ENCODE data around the gene DBNL. TPM values are rescaled to one million over a fixed set of nuclear protein-coding genes. Genes with fewer than 3 reads are reported as not detected.

Gene DBNL
- total RNA-seq, 1 donor: 100 TPM

DNA sequence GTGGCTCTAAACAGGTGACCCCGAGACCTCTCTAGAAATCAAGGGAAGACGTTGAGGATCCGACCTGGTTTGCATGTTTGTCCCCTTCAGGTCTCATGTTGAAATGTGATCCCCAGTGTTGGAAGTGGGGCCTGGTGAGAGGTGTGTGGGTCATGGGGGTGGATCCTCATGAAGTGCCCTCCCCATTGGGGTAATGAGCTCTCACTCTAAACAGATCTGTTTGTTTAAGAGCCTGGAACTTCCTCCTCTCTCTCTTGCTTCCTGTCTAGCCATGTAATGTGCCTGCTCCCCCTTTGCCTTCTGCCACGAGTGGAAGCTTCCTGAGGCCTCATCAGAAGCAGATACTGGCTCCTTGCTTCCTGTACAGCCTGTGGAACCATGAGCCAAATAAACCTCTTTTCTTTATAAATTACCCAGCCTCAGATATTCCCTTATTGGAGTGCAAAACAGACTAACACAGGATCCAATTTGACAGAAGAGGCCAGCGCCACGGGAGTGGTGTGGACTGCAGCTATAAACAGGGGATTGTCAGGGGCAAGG lies 48.7 kb downstream of the DBNL start:
- Histone ChIP-seq H3K4me3 (ENCODE audit: low read length) (no peak overlapping the region), H3K9me3 (ENCODE audit: low read depth, low read length) (no peaks in the 10 kb centered on the region), H3K4me1 (ENCODE audit: insufficient read depth, low read length) (peaks cover 6% of the 10 kb centered on the region), H3K27me3 (ENCODE audit: insufficient read depth, low read length) (no peaks in the 10 kb centered on the region)

DNA sequence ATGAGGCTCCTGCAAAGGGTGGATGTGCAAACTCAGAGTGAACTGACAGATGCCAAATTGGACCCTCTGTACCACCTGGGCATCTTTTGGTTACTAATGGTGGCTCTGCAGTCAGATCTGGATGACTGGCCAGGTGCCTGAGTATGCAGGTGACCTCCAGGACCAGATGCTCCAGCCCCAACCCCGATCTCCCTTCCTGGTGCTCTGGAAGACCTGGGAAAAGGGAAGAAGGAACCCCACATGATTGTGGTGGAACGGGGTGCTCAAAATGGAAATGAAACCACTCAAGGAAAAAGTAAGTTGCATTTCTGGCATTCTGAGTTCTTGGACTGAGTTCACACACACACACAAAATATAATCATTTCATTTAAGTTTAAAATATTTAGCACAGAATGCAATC lies 49.9 kb downstream of the DBNL start:
- Histone ChIP-seq H3K27me3 (ENCODE audit: insufficient read depth, low read length) (no peaks in the 10 kb centered on the region), H3K9me3 (ENCODE audit: low read depth, low read length) (no peaks in the 10 kb centered on the region), H3K4me1 (ENCODE audit: insufficient read depth, low read length) (peaks cover 6% of the 10 kb centered on the region), H3K4me3 (ENCODE audit: low read length) (no peak overlapping the region)

DNA sequence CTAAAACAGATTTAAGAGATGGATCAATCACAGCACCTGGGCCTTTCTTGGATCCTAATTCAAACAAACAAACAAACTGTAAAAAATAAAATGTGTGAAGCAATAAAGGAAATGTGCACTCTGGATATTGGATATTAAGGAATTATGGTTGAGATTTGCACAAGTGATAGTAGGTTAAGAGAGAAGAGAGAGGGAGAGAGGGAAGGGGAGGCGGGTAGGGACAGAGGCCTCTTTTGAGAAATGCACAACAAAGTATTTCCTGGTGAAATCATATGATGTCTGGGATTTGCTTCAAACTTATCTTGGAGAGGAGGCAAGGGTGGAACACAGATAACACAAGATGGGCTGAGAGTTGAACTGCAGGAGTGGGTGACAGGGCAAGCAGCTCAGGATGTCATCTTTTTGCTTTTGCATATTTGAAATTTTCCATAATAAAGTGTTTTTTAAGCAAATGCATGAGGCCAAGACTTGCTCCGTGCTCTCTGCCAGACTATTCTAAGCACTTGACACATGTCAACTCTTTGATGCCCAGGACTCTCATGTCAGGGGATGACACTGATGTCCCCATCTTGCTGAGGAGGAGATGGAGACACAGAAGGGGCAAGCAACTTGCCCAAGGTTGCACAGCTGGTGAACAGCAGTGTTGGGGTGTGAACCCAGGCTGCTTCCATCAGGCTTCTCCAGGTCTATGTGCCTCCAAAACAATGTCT lies 50.5 kb downstream of the DBNL start:
- peaks cover 6% of the 10 kb centered on the region for H3K4me1 ChIP-seq (ENCODE audit: insufficient read depth, low read length)
- H3K27me3 ChIP-seq (ENCODE audit: insufficient read depth, low read length): no peaks in the 10 kb centered on the region
- no peaks in the 10 kb centered on the region for H3K9me3 ChIP-seq (ENCODE audit: low read depth, low read length)
- H3K4me3 ChIP-seq (ENCODE audit: low read length): no peak overlapping the region

DNA sequence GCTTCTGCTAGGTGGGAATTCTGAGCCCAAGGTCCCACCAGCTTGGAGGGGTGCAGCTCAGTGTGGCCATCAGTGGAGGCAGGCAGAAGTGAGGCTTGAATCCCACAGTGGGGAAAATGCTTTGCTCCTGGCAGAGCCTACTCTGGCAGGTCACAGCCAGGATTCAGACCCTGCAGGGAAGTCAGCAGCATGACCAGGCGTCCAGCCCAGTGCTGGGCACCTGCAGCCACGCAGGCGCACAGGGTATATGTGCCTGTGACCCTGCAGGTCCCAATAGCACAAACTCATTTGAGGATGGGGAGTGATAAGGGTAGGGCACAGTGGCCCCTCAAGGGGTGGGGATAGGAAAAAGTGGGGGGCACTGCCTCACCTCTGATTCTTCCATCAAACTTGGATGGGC lies 51.3 kb downstream of the DBNL start:
- H3K4me1 ChIP-seq (ENCODE audit: insufficient read depth, low read length): peaks cover 6% of the 10 kb centered on the region

DNA sequence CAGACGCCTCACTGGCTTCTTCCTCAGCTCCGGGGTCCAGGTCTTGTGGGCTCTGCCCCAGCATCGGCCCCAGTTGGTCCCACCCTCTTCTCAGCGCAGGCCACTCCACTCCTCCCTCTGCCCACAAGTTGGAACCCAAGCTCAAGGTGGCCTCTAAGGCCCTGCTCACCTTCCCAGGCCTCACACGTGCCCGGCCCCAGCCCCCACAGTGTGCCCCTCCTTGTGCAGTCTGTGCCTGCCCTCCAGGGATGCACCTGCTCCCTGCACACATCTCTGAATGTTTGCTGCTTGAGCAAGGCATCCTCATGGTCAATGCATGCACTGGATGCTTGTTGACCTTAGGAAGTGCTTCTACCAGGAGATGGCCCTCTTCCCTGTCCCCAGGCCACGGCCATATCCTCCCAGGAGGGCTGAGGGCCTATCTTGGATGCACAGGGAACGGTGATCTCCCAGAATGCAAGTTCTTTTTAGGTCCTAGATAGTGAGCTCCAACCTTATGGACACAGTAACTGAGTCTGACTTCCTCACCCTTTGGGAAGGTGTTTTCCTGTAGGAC lies 51.9 kb downstream of the DBNL start:
- H3K4me3 ChIP-seq (ENCODE audit: low read length): no peak overlapping the region
- H3K4me1 ChIP-seq (ENCODE audit: insufficient read depth, low read length): peaks cover 12% of the 10 kb centered on the region
- H3K27me3 ChIP-seq (ENCODE audit: insufficient read depth, low read length): no peaks in the 10 kb centered on the region
- no peaks in the 10 kb centered on the region for H3K9me3 ChIP-seq (ENCODE audit: low read depth, low read length)

More for the DNA sequence above, 51.3 kb downstream of the DBNL start:
- Histone ChIP-seq H3K9me3 (ENCODE audit: low read depth, low read length) (no peaks in the 10 kb centered on the region), H3K4me3 (ENCODE audit: low read length) (no peak overlapping the region), H3K27me3 (ENCODE audit: insufficient read depth, low read length) (no peaks in the 10 kb centered on the region)

DNA sequence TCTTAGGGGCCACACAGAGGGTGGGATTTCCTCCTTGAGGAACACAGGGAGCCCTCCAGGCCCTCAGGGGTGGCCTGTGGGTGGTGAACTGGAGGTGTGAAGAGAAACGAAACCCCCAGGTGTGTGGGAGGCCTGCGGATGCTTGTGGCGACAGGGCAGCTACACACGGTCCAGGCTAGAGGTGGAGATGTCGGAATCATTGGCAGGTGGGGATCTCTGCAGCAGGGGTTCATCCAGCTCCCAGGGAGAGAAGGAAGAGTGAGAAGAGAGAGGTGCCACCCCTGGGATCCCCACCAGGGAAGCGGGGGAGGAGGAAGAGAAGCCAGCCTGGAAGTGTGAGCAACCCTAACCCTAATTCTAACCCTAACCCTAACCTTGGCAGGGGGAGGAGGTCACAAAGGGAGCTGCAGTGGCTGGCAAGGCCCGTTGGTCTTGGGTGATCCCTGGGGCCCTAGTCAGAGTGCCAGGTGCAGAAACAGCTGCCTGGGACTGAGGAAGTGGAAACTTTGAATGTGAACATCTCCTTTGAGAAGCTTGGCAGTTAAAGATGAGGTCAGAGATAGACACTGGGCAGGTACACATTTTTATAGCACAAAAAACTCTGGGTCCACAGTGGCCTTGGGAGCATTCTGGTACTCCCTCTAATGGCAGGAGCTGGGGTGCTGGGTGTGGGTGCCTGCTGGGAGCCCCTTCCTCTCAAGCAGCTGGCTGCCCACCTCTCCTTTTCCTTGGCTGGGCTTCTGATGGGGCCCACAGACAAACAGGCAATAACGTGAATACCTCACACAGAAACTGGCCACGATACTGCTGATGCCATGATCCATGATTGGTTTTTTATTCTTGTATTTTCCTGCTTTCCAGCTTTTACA lies 52.8 kb downstream of the DBNL start:
- Histone ChIP-seq H3K4me1 (ENCODE audit: insufficient read depth, low read length) (peaks cover 12% of the 10 kb centered on the region), H3K27me3 (ENCODE audit: insufficient read depth, low read length) (no peaks in the 10 kb centered on the region), H3K4me3 (ENCODE audit: low read length) (no peak overlapping the region), H3K9me3 (ENCODE audit: low read depth, low read length) (no peaks in the 10 kb centered on the region)

DNA sequence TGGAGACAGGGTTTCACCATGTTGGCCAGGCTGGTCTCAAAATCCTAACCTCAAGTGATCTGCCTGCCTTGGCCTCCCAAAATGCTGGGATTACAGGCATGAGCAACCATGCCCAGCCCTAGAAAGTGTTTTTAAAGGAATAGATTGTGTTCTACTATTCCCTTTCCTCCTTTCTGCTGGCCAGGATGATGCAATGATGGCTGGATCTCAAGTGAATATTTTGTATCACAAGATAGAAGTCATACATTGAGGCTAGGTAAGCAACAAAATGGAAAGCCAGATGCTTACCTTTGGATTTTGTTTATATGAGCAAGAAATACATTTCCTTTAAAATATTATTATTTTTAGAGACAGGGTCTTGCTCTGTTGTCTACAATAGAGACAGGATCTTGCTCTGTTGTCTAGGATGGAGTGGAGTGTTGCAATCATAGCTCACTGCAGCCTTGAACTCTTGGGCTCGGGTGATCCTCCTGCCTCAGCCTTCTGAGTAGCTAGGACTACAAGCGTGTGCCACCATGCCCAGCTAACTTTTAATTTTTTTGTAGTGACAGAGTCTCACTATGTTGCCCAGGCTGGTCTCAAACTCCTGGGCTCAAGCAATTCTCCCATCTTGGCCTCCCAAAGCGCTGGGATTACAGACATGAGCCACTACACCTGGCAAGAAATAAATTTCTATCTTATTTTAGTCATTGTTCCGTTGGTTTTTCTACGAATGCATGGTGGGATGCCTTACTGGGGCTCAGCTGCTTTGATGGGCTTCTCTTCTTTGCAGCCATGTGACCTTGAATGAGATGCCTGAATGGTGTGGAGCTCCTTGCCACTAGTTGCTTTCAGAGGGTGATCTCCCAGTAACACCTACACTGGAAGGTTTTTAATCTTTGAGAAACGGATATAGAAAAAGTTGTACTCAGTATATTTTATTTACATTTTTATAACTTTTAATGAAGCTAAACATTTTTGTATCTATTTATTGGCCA lies 53.9 kb downstream of the DBNL start:
- Histone ChIP-seq H3K9me3 (ENCODE audit: low read depth, low read length) (no peaks in the 10 kb centered on the region), H3K4me3 (ENCODE audit: low read length) (no peak overlapping the region), H3K4me1 (ENCODE audit: insufficient read depth, low read length) (peaks cover 12% of the 10 kb centered on the region), H3K27me3 (ENCODE audit: insufficient read depth, low read length) (peaks cover 3% of the 10 kb centered on the region)

DNA sequence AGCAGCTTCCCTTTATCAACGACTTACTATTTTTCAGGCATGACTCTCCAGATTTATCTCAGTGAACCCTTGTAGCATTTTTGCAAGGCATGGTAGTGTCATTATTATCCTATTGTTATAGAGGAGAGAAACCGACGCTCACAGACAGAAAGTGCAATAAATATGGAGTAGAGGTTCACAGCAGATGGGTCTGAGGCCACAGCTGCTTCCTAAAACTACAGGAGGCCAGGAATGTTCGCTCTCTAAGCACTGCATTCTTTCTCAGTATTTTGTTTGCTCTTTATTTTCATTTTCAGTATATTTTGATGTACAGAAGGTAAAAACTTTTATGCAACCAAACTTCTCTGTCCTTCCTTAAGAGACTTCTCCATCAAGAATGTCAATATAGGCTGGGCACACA lies 55.2 kb downstream of the DBNL start:
- peaks cover 6% of the 10 kb centered on the region for H3K27me3 ChIP-seq (ENCODE audit: insufficient read depth, low read length)
- no peaks in the 10 kb centered on the region for H3K9me3 ChIP-seq (ENCODE audit: low read depth, low read length)
- peaks cover 12% of the 10 kb centered on the region for H3K4me1 ChIP-seq (ENCODE audit: insufficient read depth, low read length)
- no peak overlapping the region for H3K4me3 ChIP-seq (ENCODE audit: low read length)

DNA sequence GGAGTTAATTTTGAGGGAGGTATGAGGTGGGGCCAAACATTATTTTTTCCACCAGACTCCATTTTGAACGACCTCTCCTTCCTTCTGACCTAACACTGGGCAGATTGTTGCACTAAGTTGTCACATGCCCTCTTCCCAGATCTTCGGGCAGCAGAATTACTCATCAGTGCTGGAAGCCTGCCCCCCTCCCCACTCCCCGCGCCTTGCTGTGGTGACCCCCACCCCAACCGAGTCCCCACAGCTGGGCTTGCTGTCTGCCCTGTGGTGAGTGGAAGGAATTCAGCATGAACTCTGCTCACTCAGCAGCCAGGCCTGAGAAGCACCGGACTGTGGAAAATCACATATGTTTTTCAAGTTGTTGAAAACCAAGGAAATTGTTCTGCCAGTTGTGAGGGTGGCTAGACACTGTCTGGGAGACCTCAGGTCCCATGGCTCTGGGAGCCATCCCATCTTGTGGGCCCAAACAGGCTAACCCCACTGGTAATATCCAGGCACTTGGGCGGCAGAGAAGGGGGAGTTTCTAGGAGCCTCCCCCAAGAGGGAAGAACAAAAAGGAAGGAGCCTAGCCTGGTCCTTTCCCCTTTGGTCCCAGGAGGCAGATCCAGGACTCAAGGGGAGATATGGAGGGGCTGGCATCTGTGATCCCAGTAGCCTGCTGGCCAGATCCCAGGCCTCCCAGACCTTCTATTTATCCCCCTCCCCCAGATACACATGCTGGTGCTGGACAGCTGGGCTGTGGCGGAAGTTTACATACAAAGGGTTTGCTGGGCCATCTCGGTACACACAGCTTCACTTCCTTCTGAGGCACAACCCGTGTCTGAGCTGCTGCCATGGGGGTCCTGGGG lies 56.2 kb downstream of the DBNL start:
- Histone ChIP-seq H3K4me3 (ENCODE audit: low read length) (no peak overlapping the region), H3K4me1 (ENCODE audit: insufficient read depth, low read length) (peaks cover 12% of the 10 kb centered on the region), H3K9me3 (ENCODE audit: low read depth, low read length) (no peaks in the 10 kb centered on the region), H3K27me3 (ENCODE audit: insufficient read depth, low read length) (peaks cover 6% of the 10 kb centered on the region)

DNA sequence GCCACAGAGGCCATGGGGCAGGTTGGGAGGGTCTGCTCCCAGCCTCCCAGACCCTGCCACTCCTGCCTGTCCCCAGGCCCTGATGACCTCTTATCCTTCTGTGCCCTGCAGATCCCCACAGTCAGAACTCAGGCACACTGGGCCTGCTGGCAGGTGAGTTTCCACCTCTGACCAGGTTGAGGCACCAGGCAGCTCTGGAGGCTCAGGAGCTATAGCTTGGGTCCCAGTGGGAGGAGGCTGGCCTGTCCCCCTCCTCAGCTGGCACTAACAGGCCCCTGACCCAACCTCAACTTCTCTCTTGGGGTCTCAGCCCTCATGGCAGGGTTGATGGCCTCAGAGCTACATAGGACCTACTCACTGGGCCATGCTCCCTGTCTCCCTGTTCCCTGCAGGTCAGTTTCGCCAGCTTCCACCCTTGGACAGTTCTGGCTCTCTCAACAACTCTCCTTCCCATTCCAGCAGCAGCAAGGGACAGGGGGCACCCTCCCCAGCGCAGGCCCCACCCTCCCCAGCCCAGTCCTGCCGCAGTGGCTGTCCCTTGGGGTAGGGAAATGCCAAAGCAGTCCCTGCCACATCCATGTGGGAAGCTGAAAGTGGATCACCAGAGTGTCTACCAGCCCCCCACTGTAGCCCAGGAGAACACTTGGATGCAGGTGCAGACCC lies 56.9 kb downstream of the DBNL start:
- Histone ChIP-seq H3K27me3 (ENCODE audit: insufficient read depth, low read length) (peaks cover 6% of the 10 kb centered on the region), H3K9me3 (ENCODE audit: low read depth, low read length) (no peaks in the 10 kb centered on the region), H3K4me1 (ENCODE audit: insufficient read depth, low read length) (peaks cover 12% of the 10 kb centered on the region), H3K4me3 (ENCODE audit: low read length) (no peak overlapping the region)

DNA sequence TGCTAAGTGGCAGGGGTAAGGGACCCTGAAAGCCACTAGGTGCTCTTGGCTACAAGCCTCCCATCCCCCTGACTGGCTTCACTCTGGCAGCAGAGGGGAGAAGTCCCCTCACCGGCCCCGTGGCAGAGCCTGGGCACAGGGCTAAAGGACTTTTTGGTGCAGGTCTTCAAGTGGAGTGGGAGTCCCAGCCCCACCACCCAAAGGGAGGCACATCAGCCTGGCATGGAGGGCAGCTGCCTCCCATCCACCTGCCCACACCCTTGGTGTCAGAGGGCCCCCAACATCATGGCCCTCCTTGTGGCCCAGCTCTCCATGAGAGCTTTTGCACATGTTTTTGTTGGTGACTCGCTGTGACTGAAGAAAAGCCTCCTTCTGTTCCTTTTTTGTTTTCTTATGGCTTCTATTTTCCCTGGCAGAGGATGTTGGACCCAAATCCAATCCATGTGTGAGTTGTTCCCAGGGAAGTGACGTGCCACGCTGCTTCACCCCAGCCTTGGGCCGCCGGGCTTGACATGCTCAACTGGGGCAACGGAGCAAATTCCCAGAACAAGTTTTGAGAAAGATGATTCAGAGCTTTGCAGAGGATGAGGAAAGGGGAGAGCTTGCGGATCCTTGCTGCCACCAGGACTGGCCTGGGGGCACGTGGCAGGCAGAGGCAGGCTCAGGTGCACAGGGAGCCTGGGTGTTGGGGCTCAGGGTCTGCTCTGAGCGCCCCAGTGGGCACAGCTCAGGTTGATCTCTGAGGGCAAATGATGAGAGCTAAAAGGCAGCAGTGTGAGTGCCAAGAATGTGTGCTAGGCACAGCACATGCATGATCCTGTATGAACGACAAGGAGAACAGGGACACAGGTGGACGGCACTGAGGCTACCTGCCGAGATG lies 57.7 kb downstream of the DBNL start:
- H3K4me1 ChIP-seq (ENCODE audit: insufficient read depth, low read length): peaks cover 12% of the 10 kb centered on the region
- H3K4me3 ChIP-seq (ENCODE audit: low read length): no peak overlapping the region
- H3K9me3 ChIP-seq (ENCODE audit: low read depth, low read length): no peaks in the 10 kb centered on the region
- peaks cover 6% of the 10 kb centered on the region for H3K27me3 ChIP-seq (ENCODE audit: insufficient read depth, low read length)

DNA sequence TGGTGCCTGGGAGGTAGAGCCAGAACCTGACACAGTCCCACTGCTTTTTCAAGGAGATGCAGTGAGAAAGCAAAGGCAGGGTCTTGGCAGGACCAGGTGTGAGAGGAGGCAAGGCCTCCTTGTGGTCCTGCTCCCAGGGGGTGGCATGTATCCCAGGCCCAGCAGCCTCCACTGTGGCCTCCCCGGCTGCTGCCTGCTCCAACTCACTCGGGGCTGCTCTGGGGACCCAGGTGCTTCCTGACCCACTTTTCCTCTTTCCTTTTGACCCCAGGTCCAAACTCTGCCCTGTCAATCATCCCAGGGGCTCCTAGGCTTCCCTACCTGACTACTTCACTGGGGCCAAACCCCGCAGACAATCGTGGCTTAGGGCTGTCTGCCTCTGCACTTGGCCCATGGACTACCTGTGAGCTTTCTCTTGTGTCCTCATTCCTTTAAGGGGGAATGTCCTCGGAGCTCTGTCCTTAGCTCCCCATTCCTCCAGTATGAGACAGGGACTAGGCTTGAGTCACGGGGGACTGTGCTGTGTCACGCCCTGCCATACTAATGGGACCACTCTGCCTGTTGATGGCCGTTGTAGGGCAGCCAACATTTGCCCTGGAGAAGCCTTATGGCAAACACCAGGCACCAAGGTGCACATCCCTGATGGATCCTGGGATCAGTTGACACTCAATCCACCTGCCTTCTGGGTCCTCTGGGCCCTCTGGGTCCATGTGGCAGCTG lies 58.5 kb downstream of the DBNL start:
- H3K4me3 ChIP-seq (ENCODE audit: low read length): no peak overlapping the region
- peaks cover 6% of the 10 kb centered on the region for H3K27me3 ChIP-seq (ENCODE audit: insufficient read depth, low read length)
- no peaks in the 10 kb centered on the region for H3K9me3 ChIP-seq (ENCODE audit: low read depth, low read length)
- peaks cover 6% of the 10 kb centered on the region for H3K4me1 ChIP-seq (ENCODE audit: insufficient read depth, low read length)
